HuH-7 (cell line): ENCODE measurements around the gene MIEN1.
A peak's percentile ranks its signal among the peaks of the same experiment; 100 is the strongest.
"Not testable (repeated sequence)": the region's sequence is repeated elsewhere in the genome, so short reads cannot be mapped to it uniquely, and the experiment has no call there.

Experiments
- DNase-seq: peaks from one replicate; pipeline ENCODE4 v3.0.0; 2011; ENCODE audit warnings: low spot score

The MIEN1 gene, protein sequence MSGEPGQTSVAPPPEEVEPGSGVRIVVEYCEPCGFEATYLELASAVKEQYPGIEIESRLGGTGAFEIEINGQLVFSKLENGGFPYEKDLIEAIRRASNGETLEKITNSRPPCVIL

GRCh38 chr17:39730095-39730921 lies at the start of gene MIEN1:
Gene MIEN1, minus strand, starts transcription at chr17:39730532. Its CDS starts 37 bp downstream, at chr17:39730495.
- peak; percentile 83 for DNase-seq

- DNase-seq: no peak
Observed at GRCh38 chr17:39777534-39778365, 47.4 kb upstream of the MIEN1 start.

GRCh38 chr17:39776252-39776651 lies 45.9 kb upstream of the MIEN1 start:
- DNase-seq: no peak

DNA sequence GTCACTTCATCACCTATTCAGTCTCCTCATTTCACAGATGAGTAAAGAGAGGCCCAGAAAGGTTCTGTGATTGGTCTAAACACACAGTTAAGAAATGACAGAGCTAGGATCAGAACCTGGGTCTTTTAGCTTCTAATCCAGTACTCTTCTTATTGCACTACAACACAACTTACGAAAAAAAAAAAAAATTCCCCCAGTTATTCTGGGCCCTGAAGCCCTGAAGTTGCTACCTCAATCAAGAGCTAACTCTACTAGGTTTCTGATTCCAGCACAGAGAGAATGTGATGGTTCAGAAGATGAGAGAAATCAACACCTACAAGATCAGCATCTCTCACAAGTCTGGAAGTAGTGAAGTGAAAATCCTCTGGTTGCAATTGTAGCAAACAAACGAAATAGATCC lies 44.7 kb upstream of the MIEN1 start:
- no peak for DNase-seq

DNA sequence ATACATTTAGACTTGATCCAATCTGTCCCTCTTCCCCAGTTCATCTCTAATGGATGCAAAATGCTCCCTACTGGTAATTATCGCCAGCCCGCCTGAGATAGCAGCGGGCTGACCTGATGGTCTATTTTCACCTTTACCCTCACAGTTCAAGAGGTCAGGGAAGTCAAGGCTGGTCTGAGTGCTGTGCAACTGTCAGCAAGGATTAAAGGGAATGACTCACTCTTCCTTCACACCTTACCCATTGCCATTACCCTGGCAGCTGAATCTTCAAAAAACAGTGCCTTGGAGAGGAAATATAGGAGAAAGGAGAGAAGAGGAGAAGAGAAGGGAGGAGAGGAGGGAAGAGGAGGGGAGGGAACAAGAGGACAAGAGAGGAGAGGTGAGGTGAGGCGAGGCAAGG lies 43.7 kb upstream of the MIEN1 start:
- no peak for DNase-seq

GRCh38 chr17:39772987-39773934 lies 42.9 kb upstream of the MIEN1 start:
- no peak for DNase-seq

GRCh38 chr17:39772415-39772814 lies 42.1 kb upstream of the MIEN1 start:
- DNase-seq: no peak

GRCh38 chr17:39769974-39770587 lies 39.7 kb upstream of the MIEN1 start:
- DNase-seq: no peak

DNA sequence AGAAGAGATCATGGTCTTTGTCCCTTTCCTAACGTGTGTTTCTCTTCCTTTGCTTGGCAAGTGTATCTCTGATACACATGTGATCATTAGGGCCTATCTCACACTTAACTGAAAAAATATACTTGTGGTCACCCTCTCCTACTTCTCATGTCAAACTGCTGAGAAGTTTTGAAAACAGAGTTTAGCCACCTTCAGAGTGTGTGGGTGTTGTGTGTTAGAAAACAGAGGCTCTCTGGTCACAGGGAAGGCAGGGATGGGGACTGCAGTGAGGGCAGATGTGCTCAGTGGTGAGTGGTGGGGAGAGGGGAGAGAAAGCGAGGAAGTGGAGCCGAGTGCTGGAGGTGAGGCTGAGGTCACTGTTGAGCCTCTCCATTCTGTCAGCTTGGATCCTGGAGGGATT lies 36.8 kb upstream of the MIEN1 start:
- no peak for DNase-seq

- no peak for DNase-seq
Observed at GRCh38 chr17:39765766-39766165, 35.4 kb upstream of the MIEN1 start.

DNA sequence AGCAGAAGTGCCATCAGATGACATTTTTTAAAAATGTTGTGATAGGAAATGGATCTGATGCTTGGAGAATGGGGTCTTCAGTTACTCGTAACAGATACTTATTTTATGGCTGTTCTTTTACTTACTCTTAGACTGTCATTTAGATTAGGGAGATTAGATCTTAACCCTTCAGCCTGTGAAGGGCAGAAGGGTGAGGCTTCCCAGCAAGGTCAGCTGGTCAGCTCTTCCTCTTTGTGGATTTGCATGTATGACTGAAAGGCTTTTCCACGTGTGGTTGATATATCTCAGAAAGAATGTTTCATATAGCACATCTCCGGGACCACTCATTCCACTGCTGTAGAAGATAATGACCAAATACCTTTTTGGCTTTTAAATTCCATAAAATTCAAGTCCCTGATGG lies 34.8 kb upstream of the MIEN1 start:
- DNase-seq: no peak

GRCh38 chr17:39764171-39764570 lies 33.8 kb upstream of the MIEN1 start:
- not testable (repeated sequence) for DNase-seq

DNA sequence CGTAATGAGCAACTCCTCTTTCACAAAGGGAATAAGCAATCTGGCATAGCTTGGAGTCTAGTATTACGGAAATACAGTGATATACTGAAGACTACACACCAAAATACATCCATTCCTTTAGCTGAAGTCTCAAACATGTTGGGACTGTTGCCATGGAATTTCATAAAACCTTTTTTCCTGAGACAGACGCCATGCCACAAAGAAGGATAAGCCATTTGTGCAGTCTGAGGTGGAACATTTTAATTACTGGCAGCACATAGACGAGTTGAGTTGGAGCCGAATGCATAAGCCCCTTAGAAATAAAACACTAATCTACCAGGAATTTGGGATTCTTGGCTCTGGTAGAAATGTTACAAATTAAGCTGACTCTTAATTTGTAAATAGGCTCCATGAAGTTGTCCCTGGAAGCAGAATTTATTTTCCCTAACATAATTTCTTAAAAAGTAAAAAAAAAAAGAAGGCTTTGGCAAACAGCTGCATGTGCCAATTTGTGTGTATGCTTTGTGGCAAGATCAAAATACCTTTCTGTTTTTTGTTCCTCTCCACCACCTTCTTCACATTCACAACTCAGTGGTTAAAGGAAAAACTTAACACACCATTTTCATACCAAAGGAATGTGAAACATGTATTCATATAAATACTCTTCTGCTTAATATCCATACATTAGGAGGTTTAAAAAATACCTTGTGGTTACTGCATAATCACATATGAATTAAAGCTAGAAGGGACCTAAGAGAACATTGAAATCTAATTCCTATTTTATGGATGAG lies 32.9 kb upstream of the MIEN1 start:
- no peak for DNase-seq

GRCh38 chr17:39761861-39762496 lies 31.6 kb upstream of the MIEN1 start:
- no peak for DNase-seq

- DNase-seq: no peak
Observed at GRCh38 chr17:39759204-39759603, 28.9 kb upstream of the MIEN1 start.

GRCh38 chr17:39757931-39758873 lies 27.9 kb upstream of the MIEN1 start:
- no peak for DNase-seq

DNA sequence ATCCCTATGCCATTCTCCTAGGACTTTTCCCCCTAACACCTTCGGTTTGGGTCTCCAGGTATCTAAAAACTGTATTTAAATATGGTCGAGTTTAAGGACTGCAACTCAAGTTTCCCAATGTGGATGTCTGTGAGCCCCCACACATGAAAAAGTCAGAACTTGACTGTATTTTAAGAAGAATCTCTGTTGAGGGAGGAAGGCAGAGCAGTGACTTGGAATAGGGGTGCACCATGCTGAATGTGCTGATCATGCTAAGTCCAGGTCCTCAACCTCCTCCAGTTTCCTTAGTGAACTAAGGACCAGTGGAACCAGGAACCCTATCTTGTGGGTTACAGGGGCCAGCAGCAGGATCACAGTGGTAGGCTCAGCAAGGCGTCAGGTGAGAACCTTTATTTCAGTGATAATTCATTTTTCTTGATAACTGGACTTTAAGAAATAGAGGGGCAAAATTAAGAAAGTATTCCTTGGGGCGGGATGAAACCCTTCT lies 26.9 kb upstream of the MIEN1 start:
- DNase-seq: no peak

- no peak for DNase-seq
Observed at GRCh38 chr17:39756380-39757079, 26.2 kb upstream of the MIEN1 start.
